Measurements from ENCODE around the gene CUBN. TPM values are rescaled to one million over a fixed set of nuclear protein-coding genes. Genes with fewer than 3 reads are reported as not detected.
A peak's percentile ranks its signal among the peaks of the same experiment; 100 is the strongest.

CUBN gene
- total and polyA plus RNA-seq, 2 of the 13 experiments (the other 11 are each of a cell fraction or from before 2014, with no cell fraction given), result 0.27 to 0.32 TPM

GRCh38 chr10:16817125-16818019, 312.2 kb downstream of the CUBN start, which contains the start of gene RSU1 (continued):
- peak; percentile 65; the same call in 1 of the 2 replicates for TF ChIP-seq ZNF746 (CRISPR knock-in tag; IDR thresholded peaks at IDR 0.05)
- no peak for TF ChIP-seq SAFB2 (CRISPR knock-in tag; IDR thresholded peaks at IDR 0.05; ENCODE audit: borderline replicate concordance, low read depth)
- TF ChIP-seq ZSCAN21 (CRISPR knock-in tag; IDR thresholded peaks at IDR 0.05; ENCODE audit: borderline replicate concordance), result 0 out of 2 replicates have a peak, but pooled peaks have one; percentile 22
- peak; percentile 96 for TF ChIP-seq CEBPG (CRISPR knock-in tag; IDR thresholded peaks at IDR 0.05)
- TF ChIP-seq ZMYM4 (CRISPR knock-in tag; IDR thresholded peaks at IDR 0.05), result peak; percentile 87
- TF ChIP-seq ARID4A (CRISPR knock-in tag; IDR thresholded peaks at IDR 0.05; ENCODE audit: borderline replicate concordance), result peak; percentile 96
- 0 out of 2 replicates have a peak, but pooled peaks have one; percentile 44 for TF ChIP-seq ZNF343 (CRISPR knock-in tag; IDR thresholded peaks at IDR 0.05)
- peak; percentile 65 for TF ChIP-seq HOXA3 (CRISPR knock-in tag; IDR thresholded peaks at IDR 0.05)
- TF ChIP-seq ZNF576 (CRISPR knock-in tag; IDR thresholded peaks at IDR 0.05), result no peak
- no peak; the same call in 1 of the 2 replicates for TF ChIP-seq PBX3 (CRISPR knock-in tag; IDR thresholded peaks at IDR 0.05; ENCODE audit: borderline replicate concordance)
- 0 out of 2 replicates have a peak, but pooled peaks have one; percentile 30 for TF ChIP-seq ISX (CRISPR knock-in tag; conservative IDR thresholded peaks at IDR 0.05)
- TF ChIP-seq ERF (CRISPR knock-in tag; IDR thresholded peaks at IDR 0.05), result peak; percentile 74; the same call in 1 of the 2 replicates
- TF ChIP-seq AHR (CRISPR knock-in tag; IDR thresholded peaks at IDR 0.05), result peak; percentile 73
- no peak for TF ChIP-seq RELA (CRISPR knock-in tag; IDR thresholded peaks at IDR 0.05)
- peak; percentile 47; the same call in 1 of the 2 replicates for TF ChIP-seq AKNA (CRISPR knock-in tag; IDR thresholded peaks at IDR 0.05; ENCODE audit: borderline replicate concordance)
- no peak for TF ChIP-seq ETV6 (CRISPR knock-in tag; conservative IDR thresholded peaks at IDR 0.05)
- peak; percentile 81 for TF ChIP-seq KAT8 (CRISPR knock-in tag; IDR thresholded peaks at IDR 0.05)
